K562 (cell line): Measurements from ENCODE around the gene FOXS1. TPM values are rescaled to one million over a fixed set of nuclear protein-coding genes. Genes with fewer than 3 reads are reported as not detected.

Experiments used
- ATAC-seq: fragments of 200-7000 bp; cut with Tn5 transposase; 3 replicates; pipeline ENCODE4 v1.9.1; 2020; ENCODE audit warnings: moderate library complexity
- BruUV-seq: library from RNA; stranded (reverse); fragments of 400-500 nt; replicated peaks from 2 replicates; lab custom pipeline; 2021; lab: Mats Ljungman, UMichigan
- CTCF ChIA-PET: fragments of 300-600 bp; formaldehyde crosslinking; extraction: SDS; loops from one replicate; lab custom pipeline; 2021; ENCODE audit warnings: low intra/inter-chr PET ratio; lab: Yijun Ruan, JAX
- POLR2A ChIA-PET: fragments of 300-600, 350-650 bp; sonication (Branson Sonifier 250); formaldehyde crosslinking; extraction: SDS; loops from one replicate; lab custom pipeline; 2021; ENCODE audit warnings: antibody characterized with exemption, inconsistent platforms; lab: Yijun Ruan, JAX
- DNase-seq, 4 experiments: peaks; one replicate each; pipeline versions ENCODE4 v3.0.0 to v3.0.0-alpha.2; 2011 to 2018; ENCODE audit warnings: low spot score in 3 of 4, mixed read lengths in 3 of 4; ENCODE audit errors: extremely low read depth in 1 of 4
- FAIRE-seq: peaks from 2 replicates; lab custom pipeline; 2011; peaks lifted over from hg19 to GRCh38; lab: Jason Lieb, UNC
- H2AFZ ChIP-seq: 2 replicates; pipeline ENCODE4 v1.6.0; 2011; ENCODE audit warnings: low read depth, low read length, control low read depth, inconsistent platforms
- H3K27ac ChIP-seq: fragments of 200-600 bp; 3 replicates; pipeline ENCODE4 v1.8.0; 2011; ENCODE audit warnings: low read depth, mild to moderate bottlenecking, control low read depth, inconsistent platforms, low read length, moderate library complexity, mixed read lengths; ENCODE audit errors: extremely low read depth
- H3K27me3 ChIP-seq, 2 experiments: fragments of 300-600 bp in 1 of 2; 2 replicates in 1 of 2; 3 replicates in 1 of 2; pipeline versions ENCODE4 v1.6.0 to v1.8.0; 2011; ENCODE audit warnings: inconsistent platforms in 2 of 2, low read length in 2 of 2, mild to moderate bottlenecking in 1 of 2, mixed read lengths in 1 of 2, moderate library complexity in 1 of 2; ENCODE audit not compliant: control insufficient read depth in 2 of 2, insufficient read depth in 2 of 2
- H3K36me3 ChIP-seq: fragments of 300-600 bp; 3 replicates; pipeline ENCODE4 v1.8.0; 2011; ENCODE audit warnings: mild to moderate bottlenecking, low read length, inconsistent platforms; ENCODE audit not compliant: control insufficient read depth, insufficient read depth
- H3K4me1 ChIP-seq, 2 experiments: fragments of 200-600 bp in 1 of 2; replicated peaks in 1 of 2; 2 replicates in 1 of 2; 3 replicates in 1 of 2; pipeline versions ENCODE4 v1.5.1 to v1.8.0; 2011; ENCODE audit warnings: inconsistent platforms in 2 of 2, low read length in 2 of 2, mild to moderate bottlenecking in 1 of 2, mixed read lengths in 1 of 2, moderate library complexity in 1 of 2; ENCODE audit not compliant: control insufficient read depth in 2 of 2, insufficient read depth in 2 of 2
- H3K4me2 ChIP-seq: 2 replicates; pipeline ENCODE4 v1.6.1; 2011; ENCODE audit warnings: low read length, control low read depth, inconsistent platforms, mixed read lengths; ENCODE audit not compliant: insufficient read depth
- H3K4me3 ChIP-seq: fragments of 200-600 bp; sonication (generic), shearing (Covaris generic); 2 replicates; pipeline ENCODE4 v1.5.1; 2016; ENCODE audit warnings: control low read depth, inconsistent platforms
- H3K79me2 ChIP-seq: fragments of 200-600 bp; 3 replicates; pipeline ENCODE4 v1.8.0; 2011; ENCODE audit warnings: low read length, inconsistent platforms; ENCODE audit not compliant: control insufficient read depth, insufficient read depth
- H3K9ac ChIP-seq, 2 experiments: 2 replicates each; pipeline versions ENCODE4 v1.6.0 to v1.6.1; 2011; ENCODE audit warnings: low read depth in 2 of 2, low read length in 2 of 2, control low read depth in 1 of 2, inconsistent platforms in 1 of 2, mild to moderate bottlenecking in 1 of 2, mixed read lengths in 1 of 2; ENCODE audit not compliant: insufficient read depth in 1 of 2
- H3K9me1 ChIP-seq: one replicate; pipeline ENCODE4 v1.6.0; 2011; ENCODE audit warnings: inconsistent platforms, mild to moderate bottlenecking, low read length, moderate library complexity; ENCODE audit not compliant: control insufficient read depth, insufficient read depth
- H3K9me3 ChIP-seq: replicated peaks from 2 replicates; pipeline ENCODE4 v1.5.1; 2011; ENCODE audit warnings: low read depth, low read length, inconsistent platforms; ENCODE audit not compliant: control insufficient read depth, insufficient read depth
- H4K20me1 ChIP-seq: replicated peaks from 2 replicates; pipeline ENCODE4 v1.6.1; 2011; ENCODE audit warnings: low read length, inconsistent platforms, mixed read lengths; ENCODE audit not compliant: control insufficient read depth, insufficient read depth
- CTBP1 ChIP-seq: fragments of 450-650 bp; IDR thresholded peaks from 2 replicates; pipeline ENCODE4 v1.6.1; 2016; ENCODE audit warnings: borderline replicate concordance
- DACH1 ChIP-seq: fragments of 450-650 bp; IDR thresholded peaks from 2 replicates; pipeline ENCODE4 v1.6.1; 2018; ENCODE audit not compliant: partially characterized antibody
- IRF2 ChIP-seq: sonication (generic); formaldehyde crosslinking; IDR thresholded peaks from 2 replicates; pipeline ENCODE4 v1.8.1; 2022; ENCODE audit warnings: mild to moderate bottlenecking, missing genetic modification reagents
- NR4A1 ChIP-seq, 2 experiments: fragments of 250-450 bp in 1 of 2; fragments of 450-650 bp in 1 of 2; sonication (Bioruptor Pico) in 1 of 2; IDR thresholded peaks; 2 replicates each; pipeline versions ENCODE4 v1.4.0 to v1.6.1; 2016 to 2020; ENCODE audit warnings: mild to moderate bottlenecking in 2 of 2, missing compliant biosample characterization in 1 of 2, missing genetic modification characterization in 1 of 2, moderate library complexity in 1 of 2
- RBM39 ChIP-seq: fragments of 200-400 bp; formaldehyde crosslinking; optimal IDR thresholded peaks from 2 replicates; pipeline ENCODE3; 2018; ENCODE audit warnings: low read depth, low read length
- WGBS: fragments of 100-300 bp; shearing (Covaris generic); methylation state at CpG from one replicate; pipeline ENCODE4 v1.1.6; 2016; ENCODE audit warnings: low coverage, mixed read lengths; ENCODE audit not compliant: insufficient coverage; ENCODE audit errors: missing lambda C conversion rate; 5-methylcytosine and 5-hydroxymethylcytosine counted together
- in situ Hi-C: fragments of 300-500 bp; cut with MboI; formaldehyde crosslinking; loops from 4 replicates; pipeline ENCODE4 v1.15.0; 2018; ENCODE audit warnings: inconsistent platforms, mixed read lengths
- intact Hi-C: fragments of 100-400 bp; cut with micrococcal nuclease; formaldehyde crosslinking; loops from 2 replicates; pipeline ENCODE4 v1.14.2; 2022
- polyA plus RNA-seq, 8 experiments: library from polyadenylated mRNA; depleted of rRNA in 4 of 8; stranded (reverse) in 5 of 8; unstranded in 3 of 8; fragments of >200 nt; fragmentation: Nextera tagmentation in 2 of 8; fragmentation: Illumina TruSeq in 1 of 8; extraction: Ambion mirVana in 2 of 8; extraction: Trizol in 1 of 8; gene quantifications; 2 replicates each; pipeline versions ENCODE4 v1.2.1 to v1.2.3, GENCODE V29; 2011 to 2014; ENCODE audit warnings: inconsistent platforms in 1 of 8, missing spikeins in 1 of 8
- total RNA-seq, 7 experiments: library from RNA; depleted of rRNA in 6 of 7; stranded (reverse); fragments of >200 nt in 6 of 7; fragmentation: Illumina TruSeq in 2 of 7; extraction: Trizol in 2 of 7; gene quantifications; 2 replicates each; pipeline versions ENCODE4 v1.2.1 to v1.2.3, GENCODE V29; 2011 to 2021; ENCODE audit warnings: low replicate concordance in 1 of 7

FOXS1 gene
- total and polyA plus RNA-seq, 9 of the 15 experiments (the other 6 are each of a cell fraction or from before 2014, with no cell fraction given), result not detected

DNA sequence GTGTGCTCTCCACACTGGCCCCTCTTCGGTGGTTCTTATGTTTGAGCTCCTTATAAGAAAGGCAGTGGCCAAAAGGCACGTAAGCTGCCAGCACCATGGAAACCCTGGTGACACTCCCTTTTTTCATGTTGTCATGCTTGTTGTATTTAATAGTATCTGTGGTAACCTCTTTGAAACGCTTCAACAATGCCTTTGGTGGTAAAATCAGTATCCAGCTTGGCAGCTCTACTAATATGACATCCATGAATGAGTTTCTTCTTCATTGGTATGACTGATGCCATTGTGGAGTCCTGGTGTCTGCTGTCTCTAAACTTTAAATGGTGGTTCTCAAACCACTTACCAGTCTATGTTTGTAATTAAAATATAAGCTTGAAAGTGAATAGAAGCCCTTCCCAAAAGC lies 36.9 kb downstream of the FOXS1 start (continued):
- TF ChIP-seq NR4A1 (CRISPR knock-in tag; IDR thresholded peaks at IDR 0.05) (no peak), NR4A1 (tag; IDR thresholded peaks at IDR 0.05) (no peak), DACH1 (no peak), IRF2 (no peak), RBM39 (no peak)

DNA sequence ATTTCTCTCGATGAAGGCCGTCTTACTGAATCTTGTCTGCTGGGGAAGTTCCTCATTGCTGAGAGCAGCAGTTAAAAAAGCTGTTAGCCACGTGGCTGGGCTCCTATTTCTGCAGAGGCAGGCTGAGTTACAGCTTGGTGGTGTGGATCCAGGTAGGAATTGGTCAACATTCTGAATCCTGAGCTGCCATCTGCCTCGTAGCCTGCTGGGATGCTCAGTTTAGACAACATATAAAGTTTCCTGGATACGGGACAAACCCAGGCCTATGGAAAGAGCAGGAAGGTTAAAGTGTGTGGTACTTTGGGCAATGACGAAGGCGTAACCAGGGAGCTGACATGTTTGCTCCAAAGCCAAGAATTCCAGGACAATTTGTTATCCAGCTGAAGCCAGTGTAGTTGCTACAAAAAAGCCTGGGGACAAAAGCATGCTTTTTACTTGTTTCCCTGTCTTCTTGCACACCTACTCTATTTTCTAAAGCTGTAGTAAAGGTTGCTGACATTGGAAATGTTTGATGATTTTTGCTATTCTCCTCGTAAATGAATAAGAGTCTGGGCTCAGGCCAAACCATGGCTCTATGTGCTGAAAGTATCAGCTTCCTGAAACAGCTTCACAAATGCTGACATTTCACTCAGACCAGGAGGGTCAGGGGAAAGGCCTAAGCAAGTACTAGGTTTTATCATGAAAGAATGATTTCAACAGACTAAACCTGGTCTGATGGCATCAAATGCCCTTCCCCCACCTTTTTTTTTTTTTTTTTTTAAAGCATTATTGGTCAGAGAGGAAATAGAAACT lies 38.6 kb downstream of the FOXS1 start:
- ChIA-PET CTCF (no interaction called here), POLR2A (interaction anchor here (0.6 to 0.8 kb wide), 3 partner anchors 11 to 199 kb away, joined by 3 to 4 read pairs (median 3); no protein-coding TSS in a partner anchor)
- Histone ChIP-seq H3K27me3 (no peaks in the 10 kb centered on the region), H3K27ac (no peak overlapping the region), H3K36me3 (peaks cover 56% of the 10 kb centered on the region), H2AFZ (no peak overlapping the region), H4K20me1 (peaks cover 3% of the 10 kb centered on the region; the same call in 1 of the 2 replicates), H3K4me1 (peaks cover under 1 to 4% of the 10 kb centered on the region in 2 experiments), H3K9ac (no peak overlapping the region), H3K4me2 (no peak overlapping the region), H3K79me2 (no peaks in the 10 kb centered on the region), H3K9me1 (no peaks in the 10 kb centered on the region), H3K9me3 (no peaks in the 10 kb centered on the region), H3K4me3 (no peak overlapping the region)
- intact Hi-C loops, result no loop called here
- no peak for ATAC-seq
- TF ChIP-seq CTBP1, result no peak
- in situ Hi-C loops, result no loop called here
- FAIRE-seq, result no peak
- WGBS, result 81% methylated on average over 8 of the region's 8 CpGs
- no peak for DNase-seq
- TSS peak; percentile 8 for BruUV-seq
